Smooth muscle cell of the brain vasculature (primary cell): Measurements from ENCODE around the gene PROP1.
"Not testable (repeated sequence)": the region's sequence is repeated elsewhere in the genome, so short reads cannot be mapped to it uniquely, and the experiment has no call there.

Experiments
- DNase-seq: peaks from one replicate; pipeline ENCODE4 v3.0.0-alpha.2; 2012; ENCODE audit warnings: low read depth, low spot score

The PROP1 gene

GRCh38 chr5:177982072-177982727, 13.8 kb downstream of the PROP1 start:
- DNase-seq = no peak

GRCh38 chr5:177981296-177982071, 14.6 kb downstream of the PROP1 start:
- no peak for DNase-seq

GRCh38 chr5:177980743-177981151, 15.3 kb downstream of the PROP1 start:
- no peak for DNase-seq

DNA sequence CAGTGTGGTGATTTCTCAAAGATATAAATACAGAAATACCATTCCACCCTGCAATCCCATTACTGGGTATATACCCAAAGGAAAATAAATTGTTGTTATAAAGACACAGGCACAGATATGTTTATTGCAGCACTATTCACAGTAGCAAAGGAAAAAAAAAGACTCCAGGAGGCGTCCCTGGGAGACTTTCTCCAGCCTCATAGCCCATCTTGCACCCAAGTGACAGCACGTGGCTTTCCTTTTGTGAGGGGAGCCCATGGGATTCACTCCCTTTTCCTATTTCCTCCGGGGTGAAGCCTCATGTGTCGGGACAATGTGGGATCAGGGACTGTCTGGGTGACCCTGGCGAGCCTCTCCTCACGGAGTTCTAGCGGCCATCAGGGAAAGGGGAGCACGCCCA, 18.4 kb downstream of the PROP1 start:
- not testable (repeated sequence) for DNase-seq

DNA sequence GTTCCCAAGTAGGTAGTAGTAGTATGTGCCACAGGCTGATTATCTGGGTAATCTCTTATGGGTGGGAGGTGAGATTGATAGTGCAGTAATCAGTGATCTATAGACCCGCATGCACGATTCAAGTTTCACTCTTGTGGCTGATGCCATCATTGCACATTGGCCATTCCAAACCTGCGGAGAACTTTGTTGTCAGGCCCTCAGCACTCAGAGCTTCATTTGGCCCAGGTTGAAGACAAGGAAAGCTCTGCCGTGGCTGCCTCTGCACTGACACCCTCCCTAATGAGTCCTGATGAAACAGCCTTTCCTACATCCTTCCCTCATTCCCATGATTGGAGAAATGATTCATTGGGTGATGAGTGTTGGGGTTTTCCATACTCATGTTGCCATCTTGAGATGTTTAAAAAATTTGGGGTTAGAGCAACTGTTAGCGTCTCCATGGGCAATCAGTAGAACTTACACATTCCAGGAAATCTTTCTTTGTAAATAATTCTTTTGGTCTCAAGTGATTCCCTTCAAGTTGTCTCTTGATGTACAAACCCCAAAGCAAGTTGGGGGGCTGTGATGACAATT, 22.9 kb downstream of the PROP1 start:
- no peak for DNase-seq

DNA sequence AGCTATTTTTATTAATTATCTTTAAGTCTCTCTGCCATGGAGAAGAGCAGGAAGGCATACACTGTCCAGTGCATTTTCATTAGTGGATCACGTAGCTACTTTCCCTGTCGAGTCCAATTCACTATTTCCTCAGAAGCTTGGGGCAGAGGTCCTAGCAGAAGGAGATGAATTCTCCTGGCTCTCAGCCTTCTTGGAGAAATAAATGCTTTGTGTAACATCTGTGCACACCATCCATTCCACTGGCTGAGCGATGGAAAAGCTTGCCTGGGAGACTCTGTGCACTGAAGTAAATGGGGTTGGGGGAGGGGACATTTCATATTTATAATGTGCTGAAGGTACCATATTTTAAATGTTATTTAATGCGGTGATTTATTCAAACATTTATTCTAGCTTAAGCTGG, 23.4 kb downstream of the PROP1 start:
- DNase-seq = no peak

DNA sequence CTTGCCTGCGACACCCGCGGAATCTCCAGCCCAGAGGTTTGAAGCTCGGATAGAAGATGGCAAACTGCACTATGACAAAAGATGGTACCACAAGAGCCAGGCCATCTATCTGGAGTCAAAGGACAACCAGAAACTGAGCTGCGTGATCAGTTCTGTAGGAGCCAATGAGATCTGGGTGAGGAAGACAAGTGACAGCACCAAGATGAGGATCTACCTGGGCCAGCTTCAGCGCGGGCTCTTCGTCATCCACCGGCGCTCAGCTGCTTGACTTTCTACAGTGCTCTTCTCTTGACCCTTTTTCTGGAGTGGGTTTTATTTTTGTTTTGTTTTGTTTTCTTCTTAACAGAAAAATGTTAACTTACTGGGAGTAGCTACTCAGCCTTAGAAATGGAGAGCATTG, 24.0 kb downstream of the PROP1 start:
- not testable (repeated sequence) for DNase-seq

GRCh38 chr5:177968661-177969211, 27.3 kb downstream of the PROP1 start:
- no peak for DNase-seq

DNA sequence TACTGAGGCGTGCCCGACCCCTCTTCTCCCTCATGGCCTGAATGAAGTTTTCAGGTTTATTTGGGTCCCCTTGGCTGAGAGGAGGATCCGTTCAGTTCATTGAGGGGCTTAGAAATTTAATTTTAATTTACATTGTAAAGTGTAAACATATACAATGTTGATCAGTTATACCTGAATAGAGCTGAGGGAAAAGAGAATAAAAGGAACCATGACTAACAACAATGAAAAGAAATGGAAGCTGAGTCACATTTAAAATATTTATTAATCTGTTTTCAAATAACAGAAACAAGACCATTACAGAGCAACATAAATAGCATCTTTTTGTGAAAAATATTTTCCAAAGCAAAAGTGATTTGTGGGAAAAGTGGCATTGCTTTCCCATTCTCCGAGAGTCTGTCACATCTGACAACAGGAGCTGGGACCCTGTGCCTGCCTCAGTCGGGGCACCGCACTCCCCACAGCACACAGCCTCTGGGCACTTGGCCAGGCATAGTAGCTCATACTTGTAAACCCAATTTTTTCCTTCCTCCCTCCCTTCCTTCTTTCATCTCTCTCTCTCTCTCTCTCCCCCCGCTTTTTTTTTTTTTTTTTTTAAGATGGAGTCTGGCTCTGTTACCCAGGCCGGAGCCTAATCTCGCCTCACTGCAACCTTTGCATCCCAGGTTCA, 28.7 kb downstream of the PROP1 start:
- no peak for DNase-seq

DNA sequence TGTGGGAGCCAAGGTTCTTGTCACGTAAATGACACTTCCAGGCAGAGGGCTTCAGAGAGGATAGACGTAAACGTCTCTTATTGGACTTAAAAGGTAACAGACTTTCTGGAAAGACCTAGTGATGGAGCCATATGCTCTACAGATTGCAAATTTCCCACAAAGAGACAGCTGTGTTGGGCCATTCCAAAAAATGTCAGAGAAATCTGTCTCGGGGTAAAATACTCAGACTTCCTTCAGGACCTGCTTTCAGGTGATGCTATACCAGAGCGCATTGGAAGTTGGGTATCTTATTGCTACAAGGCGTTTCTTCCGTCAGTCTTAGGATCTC, 29.2 kb downstream of the PROP1 start:
- DNase-seq = no peak

DNA sequence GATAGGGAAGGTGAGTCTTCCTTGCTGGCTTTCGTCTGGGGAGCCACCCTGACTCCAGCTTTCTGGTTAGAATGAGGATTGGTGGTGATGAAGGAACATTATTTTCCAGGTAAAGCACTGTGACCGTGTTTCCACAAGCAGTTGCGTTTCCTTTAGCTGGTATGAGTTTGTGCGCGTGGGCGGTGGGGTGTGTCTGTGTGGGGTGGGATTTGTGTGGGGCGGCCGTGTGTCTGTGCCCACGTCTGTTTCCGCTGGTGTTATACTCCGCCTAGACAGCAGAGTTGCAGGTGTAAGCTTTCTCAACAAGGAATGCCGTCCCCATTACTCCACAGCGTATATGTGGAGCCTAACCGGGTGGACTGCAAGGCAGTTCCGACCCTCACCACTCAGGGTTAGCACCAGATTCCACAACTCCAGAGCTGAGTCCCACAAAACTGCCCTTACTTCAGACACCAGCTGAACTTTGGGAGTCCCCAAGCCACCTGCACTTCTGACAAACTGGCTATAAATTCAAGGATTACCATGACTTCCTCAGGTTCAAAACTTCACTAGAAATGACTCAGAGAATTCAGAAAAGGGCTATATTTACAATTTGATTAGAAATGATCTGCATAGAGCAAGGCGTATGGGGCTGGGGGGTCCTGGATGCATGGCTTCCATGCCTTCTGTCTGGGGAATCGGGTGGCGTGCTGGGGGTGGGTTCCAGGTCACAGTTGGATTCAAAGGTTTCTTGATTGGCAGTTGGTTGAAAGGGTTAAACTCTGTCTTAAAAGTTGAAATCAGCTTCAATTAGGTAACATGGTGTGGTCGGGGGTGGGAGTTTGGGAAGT, 29.8 kb downstream of the PROP1 start:
- no peak for DNase-seq

DNA sequence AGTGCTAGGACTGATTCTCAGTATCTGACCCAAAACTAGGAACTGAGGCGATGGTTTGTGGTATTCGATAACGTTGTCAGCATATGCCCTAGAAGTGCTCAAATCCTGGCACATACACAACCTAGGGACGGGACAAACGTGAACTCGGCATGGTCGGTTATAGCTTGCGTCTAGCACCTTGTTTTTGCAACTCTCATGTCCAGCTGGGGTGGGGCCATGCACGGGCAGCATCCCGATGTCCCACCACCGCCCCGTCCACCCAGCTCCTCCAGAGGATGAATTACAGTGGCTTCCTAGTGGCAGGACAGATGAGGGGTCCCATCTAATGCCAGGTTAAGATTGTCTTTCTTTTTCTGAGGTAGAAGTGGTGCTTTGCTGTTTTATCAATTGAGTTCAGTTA, 31.6 kb downstream of the PROP1 start:
- DNase-seq = no peak

GRCh38 chr5:177963966-177964365, 32.1 kb downstream of the PROP1 start:
- DNase-seq = no peak

DNA sequence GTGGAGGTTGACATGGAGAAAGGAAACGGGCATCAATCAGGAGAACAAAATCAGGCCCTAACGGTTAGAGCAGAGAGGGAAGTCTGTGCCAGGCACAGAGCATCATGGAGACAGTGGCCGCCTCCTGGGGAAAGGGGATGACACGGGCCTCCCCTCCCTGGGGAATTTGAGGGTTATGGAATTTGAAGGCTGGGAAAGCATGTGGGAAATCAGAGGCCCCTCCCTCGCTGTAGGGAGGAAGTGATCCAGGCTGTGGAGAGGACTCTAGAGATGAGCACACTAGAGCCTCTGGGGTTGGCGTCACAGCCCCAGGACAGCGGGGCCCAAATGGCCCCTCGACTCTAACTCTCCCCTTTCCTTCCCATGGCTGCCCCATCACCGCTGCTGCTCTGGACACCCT, 36.7 kb downstream of the PROP1 start:
- no peak for DNase-seq

DNA sequence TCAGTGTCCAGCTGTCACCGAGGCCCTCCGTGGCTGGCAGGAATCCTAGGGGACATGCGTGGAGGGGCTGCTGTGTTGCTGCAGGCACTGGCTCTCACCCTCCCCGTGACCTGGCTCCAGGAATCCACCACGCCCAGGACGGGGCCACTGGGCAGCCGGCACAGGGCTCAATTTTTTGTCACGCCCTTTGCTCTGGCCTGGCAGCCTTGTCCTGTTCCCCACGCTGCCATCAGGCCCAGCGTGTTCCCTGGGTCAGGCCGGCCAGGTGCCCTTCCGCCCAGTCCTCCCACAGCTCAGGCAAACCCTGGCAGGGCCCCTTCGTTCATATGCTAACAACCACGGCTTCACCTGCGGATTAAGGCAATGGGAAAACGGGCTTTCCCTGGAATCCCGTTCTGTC, 37.3 kb downstream of the PROP1 start:
- no peak for DNase-seq

- DNase-seq = no peak
Observed at GRCh38 chr5:177957241-177957640, 38.8 kb downstream of the PROP1 start.

GRCh38 chr5:177953101-177953500, 42.9 kb downstream of the PROP1 start:
- not testable (repeated sequence) for DNase-seq

- not testable (repeated sequence) for DNase-seq
Observed at GRCh38 chr5:177949656-177950055, 46.4 kb downstream of the PROP1 start.

GRCh38 chr5:177949065-177949464, 47.0 kb downstream of the PROP1 start:
- not testable (repeated sequence) for DNase-seq

GRCh38 chr5:177947912-177948311, 48.1 kb downstream of the PROP1 start:
- DNase-seq = not testable (repeated sequence)

DNA sequence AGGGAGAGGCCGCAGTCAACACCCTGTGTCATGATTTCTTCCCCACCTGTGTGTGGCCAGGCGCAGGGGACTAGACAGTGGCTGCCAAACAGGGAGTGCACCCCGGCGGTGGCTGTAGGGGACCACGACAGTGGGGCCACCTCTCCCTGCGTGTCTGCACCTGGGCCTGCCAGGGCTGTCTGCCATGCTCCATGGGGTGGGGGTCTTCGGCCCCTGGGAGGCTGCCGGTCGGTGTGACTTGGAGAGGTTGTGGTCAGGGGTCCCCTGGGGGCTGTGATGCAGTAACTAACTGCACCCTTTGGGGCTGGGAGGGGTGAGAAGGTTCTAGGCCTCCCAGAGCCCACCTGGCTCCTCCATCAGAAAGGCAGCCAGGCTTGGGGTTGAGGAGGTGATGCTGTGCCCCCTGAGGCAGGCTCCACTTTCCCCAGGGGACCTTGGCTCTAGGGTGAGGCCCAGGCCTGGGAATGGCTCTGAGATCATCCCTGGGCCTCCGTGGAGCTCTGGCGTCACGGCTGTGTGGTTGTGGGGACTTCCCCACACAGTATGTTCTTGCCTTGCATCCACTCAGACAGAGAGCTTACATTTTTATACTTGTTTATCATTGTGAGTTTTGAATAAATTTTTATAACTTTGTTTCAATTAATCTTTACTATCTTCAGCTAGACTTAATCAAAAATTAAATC, 50.3 kb downstream of the PROP1 start:
- DNase-seq = not testable (repeated sequence)
